DOHH2 (cell line): ENCODE results near the gene HSD17B11.
"Not testable (repeated sequence)": the region's sequence is repeated elsewhere in the genome, so short reads cannot be mapped to it uniquely, and the experiment has no call there.

Experiments used
- H3F3A ChIP-seq: fragments of 200-600 bp; sonication (generic), shearing (Covaris generic); 2 replicates; pipeline ENCODE4 v1.6.0; 2016; ENCODE audit warnings: antibody characterized with exemption, mild to moderate bottlenecking; ENCODE audit not compliant: control insufficient read depth, insufficient read depth
- H3K27ac ChIP-seq: fragments of 200-600 bp; sonication (generic); 2 replicates; pipeline ENCODE4 v1.5.1; 2014; ENCODE audit warnings: low read depth, mild to moderate bottlenecking, low read length, moderate library complexity
- H3K27me3 ChIP-seq: fragments of 200-600 bp; sonication (generic); 2 replicates; pipeline ENCODE4 v1.6.1; 2014; ENCODE audit warnings: mild to moderate bottlenecking, low read length, mixed read lengths; ENCODE audit not compliant: control insufficient read depth
- H3K36me3 ChIP-seq: fragments of 200-600 bp; sonication (generic); 2 replicates; pipeline ENCODE4 v1.6.1; 2014; ENCODE audit warnings: mild to moderate bottlenecking, low read length, moderate library complexity, mixed read lengths; ENCODE audit not compliant: control insufficient read depth
- H3K4me1 ChIP-seq: fragments of 200-600 bp; sonication (generic); 2 replicates; pipeline ENCODE4 v1.6.1; 2014; ENCODE audit warnings: mild to moderate bottlenecking, low read length, mixed read lengths; ENCODE audit not compliant: control insufficient read depth
- H3K4me2 ChIP-seq: fragments of 200-600 bp; sonication (generic); 2 replicates; pipeline ENCODE4 v1.6.0; 2014; ENCODE audit warnings: mild to moderate bottlenecking, low read length, moderate library complexity
- H3K4me3 ChIP-seq: fragments of 200-600 bp; sonication (generic); 2 replicates; pipeline ENCODE4 v1.5.1; 2014; ENCODE audit warnings: mild to moderate bottlenecking, low read length, mixed read lengths
- H3K79me2 ChIP-seq: fragments of 200-600 bp; sonication (generic); 2 replicates; pipeline ENCODE4 v1.6.1; 2014; ENCODE audit warnings: mild to moderate bottlenecking, low read length, mixed read lengths; ENCODE audit not compliant: control insufficient read depth
- H3K9me2 ChIP-seq: fragments of 200-600 bp; sonication (generic); replicated peaks from 2 replicates; pipeline ENCODE4 v1.6.1; 2014; ENCODE audit warnings: mild to moderate bottlenecking, low read length, mixed read lengths; ENCODE audit not compliant: control insufficient read depth
- H3K9me3 ChIP-seq: fragments of 200-600 bp; sonication (generic); 2 replicates; pipeline ENCODE4 v1.6.1; 2014; ENCODE audit warnings: antibody characterized with exemption, low read length, mixed read lengths; ENCODE audit not compliant: control insufficient read depth, insufficient read depth
- H4K20me1 ChIP-seq: fragments of 200-600 bp; sonication (generic); 2 replicates; pipeline ENCODE4 v1.6.0; 2014; ENCODE audit warnings: low read depth, mild to moderate bottlenecking, antibody characterized with exemption, low read length, moderate library complexity; ENCODE audit not compliant: control insufficient read depth, insufficient read depth
- CTCF ChIP-seq: fragments of 200-600 bp; sonication (generic); IDR thresholded peaks from one replicate; pipeline ENCODE4 v1.5.1; 2014; ENCODE audit warnings: antibody characterized with exemption, mild to moderate bottlenecking, low read depth, low read length; ENCODE audit not compliant: poor library complexity, severe bottlenecking
- EZH2phosphoT487 ChIP-seq: fragments of 200-600 bp; sonication (generic); IDR thresholded peaks from 2 replicates; pipeline ENCODE4 v1.6.1; 2017; ENCODE audit warnings: borderline replicate concordance, mild to moderate bottlenecking, antibody characterized with exemption, low read length, moderate library complexity, mixed read lengths

HSD17B11 gene

DNA sequence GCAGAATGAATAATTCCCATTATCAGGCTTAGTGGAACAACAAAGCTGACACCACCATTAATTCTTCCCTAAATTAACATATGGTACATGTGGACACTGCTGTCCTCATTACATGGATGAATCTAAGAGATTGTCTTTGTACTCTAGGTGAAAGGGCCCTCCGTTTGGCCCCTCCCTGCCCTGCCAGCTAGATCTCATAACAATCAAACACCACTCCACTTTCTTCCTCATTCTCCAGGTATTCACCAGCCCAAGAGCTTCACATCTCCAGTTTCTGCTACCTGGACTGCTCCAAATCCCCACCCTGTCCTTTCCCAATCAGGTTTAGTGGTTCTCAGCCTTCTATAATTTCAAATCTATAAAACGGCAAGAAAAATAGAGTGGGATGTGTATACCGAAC lies 3.8 kb downstream of the HSD17B11 start:
- H3K9me2 ChIP-seq = no peaks in the 10 kb centered on the region
- peaks cover 25% of the 10 kb centered on the region for H3K4me1 ChIP-seq
- no peaks in the 10 kb centered on the region for H3K36me3 ChIP-seq
- H3K27ac ChIP-seq = no peak overlapping the region
- H3K4me3 ChIP-seq = no peak overlapping the region
- no peak overlapping the region for H3K4me2 ChIP-seq
- no peaks in the 10 kb centered on the region for H3K9me3 ChIP-seq
- TF ChIP-seq CTCF (no peak), EZH2phosphoT487 (no peak)
- peaks cover 37% of the 10 kb centered on the region for H3K79me2 ChIP-seq
- H4K20me1 ChIP-seq = no peaks in the 10 kb centered on the region
- no peaks in the 10 kb centered on the region; the same call in 1 of the 2 replicates for H3K27me3 ChIP-seq
- H3F3A ChIP-seq = no peaks in the 10 kb centered on the region

GRCh38 chr4:87384466-87385132 lies 6.4 kb downstream of the HSD17B11 start:
- H3K4me1 ChIP-seq, H3K9me2 ChIP-seq, H3K9me3 ChIP-seq, H4K20me1 ChIP-seq, H3F3A ChIP-seq, H3K27ac ChIP-seq, H3K27me3 ChIP-seq, H3K4me2 ChIP-seq, H3K4me3 ChIP-seq, H3K36me3 ChIP-seq: not testable (repeated sequence)
- peaks cover 24% of the 10 kb centered on the region for H3K79me2 ChIP-seq

- Histone ChIP-seq H3F3A (no peaks in the 10 kb centered on the region), H3K36me3 (no peaks in the 10 kb centered on the region), H3K9me3 (no peaks in the 10 kb centered on the region), H3K4me2 (no peak overlapping the region), H3K27me3 (no peaks in the 10 kb centered on the region), H3K27ac (no peak overlapping the region), H3K4me1 (no peaks in the 10 kb centered on the region), H3K79me2 (peaks cover 14% of the 10 kb centered on the region), H4K20me1 (no peaks in the 10 kb centered on the region), H3K4me3 (no peak overlapping the region), H3K9me2 (no peaks in the 10 kb centered on the region)
- no peak for TF ChIP-seq CTCF
- no peak for TF ChIP-seq EZH2phosphoT487
Observed at GRCh38 chr4:87382931-87383330, 8.1 kb downstream of the HSD17B11 start.

- H3K36me3 ChIP-seq = no peaks in the 10 kb centered on the region
- H3K4me3 ChIP-seq = no peak overlapping the region
- no peaks in the 10 kb centered on the region for H3K4me1 ChIP-seq
- peaks cover 8% of the 10 kb centered on the region for H3K79me2 ChIP-seq
- H3K27me3 ChIP-seq = no peaks in the 10 kb centered on the region
- H3K9me3 ChIP-seq = no peaks in the 10 kb centered on the region
- H3K27ac ChIP-seq = no peak overlapping the region
- H3F3A ChIP-seq = no peaks in the 10 kb centered on the region
- H3K4me2 ChIP-seq = no peak overlapping the region
- no peaks in the 10 kb centered on the region for H3K9me2 ChIP-seq
- no peaks in the 10 kb centered on the region for H4K20me1 ChIP-seq
- no peak for TF ChIP-seq EZH2phosphoT487
- TF ChIP-seq CTCF = no peak
Observed at GRCh38 chr4:87382116-87382515, 8.9 kb downstream of the HSD17B11 start.
